Fibroblast of lung (primary cell): ENCODE results near the gene RHBDF2.

Experiments used
- CTCF ChIP-seq, 2 donors: IDR thresholded peaks in 1 of 2; conservative IDR thresholded peaks in 1 of 2; 1 replicate in 1 of 2; 2 replicates in 1 of 2; pipeline ENCODE4 v1.5.1; 2011 to 2012; ENCODE audit warnings: low read length in 2 of 2, control low read depth in 1 of 2, inconsistent platforms in 1 of 2, low read depth in 1 of 2, mild to moderate bottlenecking in 1 of 2
- EZH2 ChIP-seq: IDR thresholded peaks from 2 replicates; pipeline ENCODE4 v1.5.1; 2012; ENCODE audit warnings: low read length, control low read depth, mild to moderate bottlenecking; ENCODE audit errors: missing control alignments

- TF ChIP-seq EZH2 (no peak), CTCF (conservative IDR thresholded peaks at IDR 0.05 in 1 of 2, IDR thresholded peaks at IDR 0.05 in 1 of 2; ENCODE audit: low read depth in 1 of 2, low read length in 2 of 2) (peak; percentile 65 to 73)
Observed at GRCh38 chr17:76458580-76459490, 42.4 kb downstream of the RHBDF2 start.
